Calu3 (cell line): ENCODE results near the gene SRSF12. TPM values are rescaled to one million over a fixed set of nuclear protein-coding genes. Genes with fewer than 3 reads are reported as not detected.
A peak's percentile ranks its signal among the peaks of the same experiment; 100 is the strongest.

Experiments
- BruUV-seq: library from RNA; stranded (reverse); fragments of 400-500 nt; replicated peaks from 2 replicates; lab custom pipeline; 2021; lab: Mats Ljungman, UMichigan
- CTCF ChIA-PET: fragments of 300-600 bp; sonication (Branson Sonifier 250); formaldehyde crosslinking; loops from one replicate; lab custom pipeline; 2022; ENCODE audit warnings: antibody characterized with exemption; lab: Charles Lee
- DNase-seq: peaks from one replicate; pipeline ENCODE4 v3.0.0; 2022
- H3K27ac Mint-ChIP-seq: one replicate; pipeline ENCODE4 v1.8.0; 2022; ENCODE audit warnings: mixed read lengths; ENCODE audit not compliant: unreplicated experiment
- H3K27me3 Mint-ChIP-seq: one replicate; pipeline ENCODE4 v1.8.0; 2022; ENCODE audit warnings: mixed read lengths; ENCODE audit not compliant: unreplicated experiment
- H3K36me3 Mint-ChIP-seq: one replicate; pipeline ENCODE4 v1.8.0; 2022; ENCODE audit warnings: mild to moderate bottlenecking, moderate library complexity, mixed read lengths; ENCODE audit not compliant: insufficient read depth, unreplicated experiment
- H3K4me1 Mint-ChIP-seq: one replicate; pipeline ENCODE4 v1.8.0; 2022; ENCODE audit warnings: mild to moderate bottlenecking, low read depth, mixed read lengths; ENCODE audit not compliant: unreplicated experiment
- H3K4me3 Mint-ChIP-seq: one replicate; pipeline ENCODE4 v1.8.0; 2022; ENCODE audit warnings: mild to moderate bottlenecking, low read depth, moderate library complexity, mixed read lengths; ENCODE audit not compliant: unreplicated experiment
- H3K9me3 Mint-ChIP-seq: one replicate; pipeline ENCODE4 v1.8.0; 2022; ENCODE audit warnings: low read depth, mixed read lengths; ENCODE audit not compliant: unreplicated experiment
- intact Hi-C: fragments of 100-400 bp; cut with micrococcal nuclease; formaldehyde crosslinking; loops from one replicate; pipeline ENCODE4 v1.10.0; 2022; ENCODE audit not compliant: unreplicated experiment
- total RNA-seq: library from RNA; stranded (reverse); gene quantifications from 2 replicates; pipeline ENCODE4 v1.2.3, GENCODE V29; 2022
- TF ChIP-seq, protein P1 (sequence below): fragments of 200-600 bp; IDR thresholded peaks from one replicate; pipeline ENCODE4 v1.8.0; 2022; ENCODE audit warnings: antibody characterized with exemption; ENCODE audit not compliant: unreplicated experiment

The SRSF12 gene
- total RNA-seq, 1 experiment from 2014 or later, result 1.8 TPM

DNA sequence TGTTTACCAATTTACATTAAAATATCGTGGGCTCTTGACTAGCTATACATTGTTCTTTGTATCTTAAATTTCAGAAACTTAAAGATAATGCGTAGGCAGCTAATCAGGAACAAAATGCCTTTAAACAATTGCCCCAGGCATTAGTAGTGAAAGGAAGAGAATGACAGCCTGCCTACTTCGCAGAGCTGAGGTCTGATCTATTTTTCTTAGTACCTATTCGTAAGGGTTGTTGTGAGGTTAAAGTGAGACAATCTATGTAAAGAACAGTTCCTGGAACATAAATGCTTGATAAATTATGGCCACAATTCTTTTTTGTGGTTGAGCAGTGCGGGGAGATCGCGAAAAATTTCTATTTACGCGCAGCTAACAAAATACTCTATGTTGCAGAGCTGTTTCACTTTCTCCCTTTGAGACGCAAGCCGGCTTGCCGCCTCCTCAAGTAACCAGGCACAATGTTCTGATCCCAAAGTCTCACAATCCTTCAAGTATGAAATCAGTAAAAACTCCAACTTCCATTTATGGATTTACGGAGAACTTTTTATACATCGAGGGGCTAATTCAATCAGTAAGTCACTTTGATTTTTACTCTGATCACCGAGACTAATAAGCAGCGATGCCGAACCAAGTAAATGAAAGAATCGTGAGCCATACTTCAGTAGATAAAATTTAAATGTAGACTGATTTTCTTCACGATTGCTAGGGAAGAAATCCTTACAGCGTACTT, 38.2 kb downstream of the SRSF12 start:
- H3K36me3 Mint-ChIP-seq, result peaks cover 53% of the 10 kb centered on the region
- TF ChIP-seq, protein P1, sequence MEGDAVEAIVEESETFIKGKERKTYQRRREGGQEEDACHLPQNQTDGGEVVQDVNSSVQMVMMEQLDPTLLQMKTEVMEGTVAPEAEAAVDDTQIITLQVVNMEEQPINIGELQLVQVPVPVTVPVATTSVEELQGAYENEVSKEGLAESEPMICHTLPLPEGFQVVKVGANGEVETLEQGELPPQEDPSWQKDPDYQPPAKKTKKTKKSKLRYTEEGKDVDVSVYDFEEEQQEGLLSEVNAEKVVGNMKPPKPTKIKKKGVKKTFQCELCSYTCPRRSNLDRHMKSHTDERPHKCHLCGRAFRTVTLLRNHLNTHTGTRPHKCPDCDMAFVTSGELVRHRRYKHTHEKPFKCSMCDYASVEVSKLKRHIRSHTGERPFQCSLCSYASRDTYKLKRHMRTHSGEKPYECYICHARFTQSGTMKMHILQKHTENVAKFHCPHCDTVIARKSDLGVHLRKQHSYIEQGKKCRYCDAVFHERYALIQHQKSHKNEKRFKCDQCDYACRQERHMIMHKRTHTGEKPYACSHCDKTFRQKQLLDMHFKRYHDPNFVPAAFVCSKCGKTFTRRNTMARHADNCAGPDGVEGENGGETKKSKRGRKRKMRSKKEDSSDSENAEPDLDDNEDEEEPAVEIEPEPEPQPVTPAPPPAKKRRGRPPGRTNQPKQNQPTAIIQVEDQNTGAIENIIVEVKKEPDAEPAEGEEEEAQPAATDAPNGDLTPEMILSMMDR, result no peak
- H3K9me3 Mint-ChIP-seq, result no peaks in the 10 kb centered on the region
- intact Hi-C loops, result loop anchor here (1.0 to 5.0 kb wide), 2 partner anchors 43 kb away; no protein-coding TSS in a partner anchor
- H3K4me3 Mint-ChIP-seq, result peak overlapping the region; percentile 86
- BruUV-seq, result TSS peak; percentile 81
- peak overlapping the region; percentile 87 for H3K27ac Mint-ChIP-seq
- no peak for DNase-seq
- no peaks in the 10 kb centered on the region for H3K27me3 Mint-ChIP-seq
- peaks cover 3% of the 10 kb centered on the region for H3K4me1 Mint-ChIP-seq
- CTCF ChIA-PET, result interaction anchor here (0.8 to 2.4 kb wide), 5 partner anchors 12 to 292 kb away, joined by 5 to 38 read pairs (median 11); no protein-coding TSS in a partner anchor

DNA sequence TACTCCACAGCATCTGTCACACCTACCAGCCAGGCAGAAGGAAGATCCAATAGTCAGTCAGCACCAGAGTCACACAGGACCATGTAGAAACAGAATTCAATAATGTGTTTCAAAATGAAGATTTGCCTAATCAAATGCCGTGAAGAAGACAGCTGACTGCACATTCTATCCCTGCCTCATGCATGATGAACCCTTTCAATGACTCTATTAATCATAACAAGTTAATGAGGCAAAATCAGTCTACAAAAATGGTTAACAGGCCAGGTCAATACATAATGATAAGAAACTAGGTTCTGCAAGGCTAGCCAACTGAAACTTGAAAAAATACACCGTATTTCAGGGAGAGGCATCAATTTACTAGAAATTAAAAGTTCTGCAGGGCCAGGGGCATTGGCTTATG, 44.0 kb downstream of the SRSF12 start:
- no TSS peak for BruUV-seq
- DNase-seq, result no peak
- no peaks in the 10 kb centered on the region for H3K36me3 Mint-ChIP-seq
- no peaks in the 10 kb centered on the region for H3K9me3 Mint-ChIP-seq
- H3K4me1 Mint-ChIP-seq, result no peaks in the 10 kb centered on the region
- intact Hi-C loops, result no loop called here
- TF ChIP-seq, protein P1, result no peak
- no peaks in the 10 kb centered on the region for H3K27me3 Mint-ChIP-seq
- no peak overlapping the region for H3K4me3 Mint-ChIP-seq
- CTCF ChIA-PET, result interaction anchor here (0.6 to 1.2 kb wide), 3 partner anchors 11 to 72 kb away, joined by 3 to 8 read pairs (median 3); no protein-coding TSS in a partner anchor
- no peak overlapping the region for H3K27ac Mint-ChIP-seq

DNA sequence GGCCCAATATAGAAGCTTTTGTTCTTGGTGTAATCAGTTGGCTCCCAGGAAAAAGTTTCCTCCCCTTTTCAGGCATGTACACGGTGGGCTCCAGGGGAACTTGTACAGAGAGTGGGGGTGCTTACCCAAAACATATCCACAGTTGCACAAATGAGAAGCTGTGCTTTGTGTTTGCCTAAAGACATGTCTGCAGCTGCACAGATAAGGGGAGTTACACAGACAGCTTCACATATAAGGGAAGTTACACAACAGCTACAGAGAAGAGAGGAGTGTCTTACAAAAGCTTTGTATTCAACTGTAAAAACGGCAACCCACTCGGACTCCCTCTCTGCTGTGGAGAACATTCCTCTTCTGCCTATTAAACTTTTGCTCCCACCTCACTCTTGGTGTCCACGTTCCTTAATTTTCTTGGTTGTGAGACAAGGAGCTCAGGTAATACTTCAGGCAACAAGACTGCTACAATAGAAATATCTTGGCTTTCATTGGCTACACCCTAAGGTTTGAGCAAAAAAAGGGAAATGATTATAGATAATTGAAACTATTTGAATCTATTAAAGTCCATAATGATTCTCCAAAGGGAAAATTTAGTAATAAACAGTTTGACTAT, 44.8 kb downstream of the SRSF12 start:
- peaks cover under 1% of the 10 kb centered on the region for H3K4me1 Mint-ChIP-seq
- no peak overlapping the region for H3K27ac Mint-ChIP-seq
- CTCF ChIA-PET, result no interaction called here

DNA sequence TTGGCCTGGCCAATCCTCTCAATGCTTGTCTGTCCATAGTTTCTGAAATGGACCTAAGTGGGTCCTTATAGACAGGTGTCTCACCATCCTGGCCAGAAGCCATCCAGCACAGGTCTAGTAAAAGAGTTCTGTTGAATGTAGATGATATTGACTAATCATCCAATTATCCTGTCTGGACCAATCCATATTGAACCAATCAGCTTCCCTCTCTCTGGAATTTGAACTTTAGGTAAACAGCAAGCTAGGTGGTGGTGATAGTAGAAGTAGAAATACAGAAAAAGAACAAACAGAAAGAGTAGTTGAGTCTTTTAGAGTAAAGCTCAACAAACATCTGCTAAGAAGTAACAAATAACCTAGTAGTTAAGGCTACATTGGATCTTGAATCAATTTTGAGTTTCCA, 46.8 kb downstream of the SRSF12 start:
- Mint-ChIP-seq H3K4me1 (peaks cover 15% of the 10 kb centered on the region), H3K36me3 (no peaks in the 10 kb centered on the region), H3K27ac (no peak overlapping the region), H3K4me3 (no peak overlapping the region), H3K27me3 (no peaks in the 10 kb centered on the region), H3K9me3 (no peaks in the 10 kb centered on the region)
- intact Hi-C loops, result no loop called here
- TF ChIP-seq, protein P1, result no peak
- no TSS peak for BruUV-seq
- CTCF ChIA-PET, result no interaction called here
- DNase-seq, result no peak

More for the DNA sequence above, 44.8 kb downstream of the SRSF12 start:
- Mint-ChIP-seq H3K9me3 (no peaks in the 10 kb centered on the region), H3K4me3 (no peak overlapping the region), H3K36me3 (no peaks in the 10 kb centered on the region), H3K27me3 (no peaks in the 10 kb centered on the region)
- intact Hi-C loops, result no loop called here
- BruUV-seq, result no TSS peak
- no peak for DNase-seq
- TF ChIP-seq, protein P1, result no peak
